T-helper 1 cell treated with Interleukin-12 subunit alpha and Interleukin-12 subunit beta and Interleukin-4 antibody, amounts not matched to agents 30 μg/mL and 1 μg/mL, for 36 hours (primary cell): ENCODE measurements around the gene SOX6.
"Not testable (repeated sequence)": the region's sequence is repeated elsewhere in the genome, so short reads cannot be mapped to it uniquely, and the experiment has no call there.

Source experiments
- H3K27ac Mint-ChIP-seq: one replicate; pipeline ENCODE4 v1.8.0; 2021; ENCODE audit warnings: mild to moderate bottlenecking, mixed read lengths
- H3K27me3 Mint-ChIP-seq: one replicate; pipeline ENCODE4 v1.8.0; 2021; ENCODE audit warnings: low read depth, mixed read lengths
- H3K36me3 Mint-ChIP-seq: one replicate; pipeline ENCODE4 v1.8.0; 2021; ENCODE audit warnings: low read depth, mixed read lengths
- H3K4me1 Mint-ChIP-seq: one replicate; pipeline ENCODE4 v1.8.0; 2021; ENCODE audit warnings: low read depth, mixed read lengths
- H3K4me3 Mint-ChIP-seq: one replicate; pipeline ENCODE4 v1.8.0; 2021; ENCODE audit warnings: mild to moderate bottlenecking, moderate library complexity, mixed read lengths
- H3K9me3 Mint-ChIP-seq: one replicate; pipeline ENCODE4 v1.8.0; 2021; ENCODE audit warnings: mixed read lengths

SOX6 gene

GRCh38 chr11:15929371-15929901 is 426.9 kb downstream of the SOX6 start:
- no peaks in the 10 kb centered on the region for H3K4me1 Mint-ChIP-seq
- H3K36me3 Mint-ChIP-seq = no peaks in the 10 kb centered on the region
- H3K4me3 Mint-ChIP-seq = no peak overlapping the region
- no peaks in the 10 kb centered on the region for H3K9me3 Mint-ChIP-seq
- peaks cover 3% of the 10 kb centered on the region for H3K27me3 Mint-ChIP-seq
- H3K27ac Mint-ChIP-seq = no peak overlapping the region

DNA sequence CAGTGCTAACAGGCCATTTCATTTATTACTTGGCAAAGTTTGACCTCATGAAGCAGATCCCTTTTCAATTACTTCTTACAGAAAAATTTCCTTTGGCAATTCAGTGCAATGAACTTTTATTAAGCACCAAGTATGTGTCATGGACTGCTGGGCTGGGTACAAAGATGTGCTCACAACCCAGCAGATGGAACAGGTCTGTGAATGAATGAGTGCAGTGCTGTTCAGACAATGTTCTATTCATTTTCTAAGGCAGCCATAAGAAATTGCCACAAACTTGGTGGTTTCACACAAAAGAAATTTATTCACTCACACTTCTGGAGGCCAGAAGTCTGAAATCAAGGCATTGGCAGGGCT is 428.5 kb downstream of the SOX6 start:
- no peak overlapping the region for H3K27ac Mint-ChIP-seq
- no peaks in the 10 kb centered on the region for H3K9me3 Mint-ChIP-seq
- H3K36me3 Mint-ChIP-seq = no peaks in the 10 kb centered on the region
- H3K27me3 Mint-ChIP-seq = no peaks in the 10 kb centered on the region
- H3K4me3 Mint-ChIP-seq = no peak overlapping the region
- H3K4me1 Mint-ChIP-seq = no peaks in the 10 kb centered on the region

DNA sequence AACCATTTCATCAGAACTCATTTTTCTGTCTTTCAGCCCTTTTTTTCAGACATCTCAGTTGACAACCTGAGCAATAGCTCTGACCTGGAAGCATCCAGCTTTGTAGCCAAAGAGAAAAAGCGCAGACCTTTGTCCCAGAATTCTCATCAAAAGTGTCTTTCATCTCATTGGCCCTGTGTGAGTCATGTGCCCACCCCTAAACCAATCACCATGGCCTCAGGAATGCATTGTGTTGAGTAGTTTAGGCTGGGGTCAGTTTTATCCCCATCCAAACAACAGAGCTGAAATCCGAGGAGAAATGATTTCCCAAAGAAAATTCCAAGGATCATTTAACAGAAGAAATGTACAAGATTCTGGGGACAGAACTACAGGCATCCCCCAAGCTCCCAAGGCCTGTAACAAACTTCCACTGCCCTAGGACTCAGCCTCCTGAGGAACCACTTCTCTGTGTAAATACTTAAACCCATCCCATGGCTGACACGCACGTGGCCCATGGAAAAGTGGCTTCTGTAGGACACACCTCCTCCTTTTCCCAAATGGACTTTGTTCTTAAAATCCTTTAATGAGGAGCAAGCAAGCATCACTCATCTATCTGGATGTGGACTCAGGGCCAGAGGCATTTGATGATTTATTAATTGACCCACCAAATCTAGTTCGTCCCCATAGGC is 429.0 kb downstream of the SOX6 start:
- H3K4me3 Mint-ChIP-seq = no peak overlapping the region
- H3K4me1 Mint-ChIP-seq = no peaks in the 10 kb centered on the region
- H3K27ac Mint-ChIP-seq = no peak overlapping the region
- no peaks in the 10 kb centered on the region for H3K36me3 Mint-ChIP-seq
- no peaks in the 10 kb centered on the region for H3K9me3 Mint-ChIP-seq
- H3K27me3 Mint-ChIP-seq = no peaks in the 10 kb centered on the region

GRCh38 chr11:15926071-15926470 is 430.3 kb downstream of the SOX6 start:
- Mint-ChIP-seq H3K27me3 (no peaks in the 10 kb centered on the region), H3K4me1 (no peaks in the 10 kb centered on the region), H3K27ac (no peak overlapping the region), H3K36me3 (no peaks in the 10 kb centered on the region), H3K4me3 (no peak overlapping the region), H3K9me3 (no peaks in the 10 kb centered on the region)

DNA sequence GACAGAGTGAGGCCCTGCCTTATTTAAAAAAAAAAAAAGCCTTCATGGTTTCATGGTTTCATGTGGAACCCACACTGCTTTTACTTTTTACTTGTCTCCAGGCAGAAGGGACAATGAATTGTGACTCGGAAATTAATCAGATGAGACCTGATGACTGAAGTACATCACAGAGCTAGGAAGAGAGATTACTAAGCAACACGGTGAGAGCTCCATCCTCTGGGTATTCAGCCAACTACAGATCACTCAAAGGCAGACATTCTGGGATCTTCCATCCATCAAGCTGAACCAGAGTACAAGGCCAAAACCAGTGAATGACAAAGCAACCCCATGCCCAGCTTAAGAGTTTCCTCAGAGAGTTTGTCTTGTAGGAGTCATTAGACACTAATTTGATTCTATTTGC is 433.2 kb downstream of the SOX6 start:
- Mint-ChIP-seq H3K4me1 (no peaks in the 10 kb centered on the region), H3K9me3 (no peaks in the 10 kb centered on the region)

DNA sequence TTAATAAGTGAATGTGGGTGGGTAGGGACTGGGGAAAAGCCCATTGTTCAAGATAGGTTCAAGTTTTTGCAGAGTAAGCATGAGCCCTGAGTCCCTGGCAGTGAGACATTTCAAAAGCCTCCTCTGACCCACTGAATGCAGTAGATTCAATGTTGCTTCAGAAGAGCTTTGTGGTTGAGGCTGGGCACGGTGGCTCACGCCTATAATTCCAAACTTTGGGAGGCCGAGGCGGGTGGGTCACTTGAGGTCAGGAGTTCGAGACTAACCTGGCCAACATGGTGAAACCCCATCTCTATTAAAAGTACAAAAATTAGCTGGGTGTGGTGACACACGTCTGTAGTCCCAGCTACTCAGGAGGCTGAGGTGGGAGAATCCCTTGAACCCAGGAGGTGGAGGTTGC is 433.6 kb downstream of the SOX6 start:
- not testable (repeated sequence) for H3K4me1 Mint-ChIP-seq, H3K27me3 Mint-ChIP-seq, H3K27ac Mint-ChIP-seq, H3K36me3 Mint-ChIP-seq, H3K9me3 Mint-ChIP-seq, H3K4me3 Mint-ChIP-seq

More for the DNA sequence above, 433.2 kb downstream of the SOX6 start:
- Mint-ChIP-seq H3K27me3 (no peaks in the 10 kb centered on the region), H3K4me3 (no peak overlapping the region), H3K36me3 (no peaks in the 10 kb centered on the region), H3K27ac (no peak overlapping the region)

- Mint-ChIP-seq H3K27ac (no peak overlapping the region), H3K4me1 (no peaks in the 10 kb centered on the region), H3K27me3 (no peaks in the 10 kb centered on the region), H3K4me3 (no peak overlapping the region), H3K36me3 (no peaks in the 10 kb centered on the region), H3K9me3 (no peaks in the 10 kb centered on the region)
These were observed 435.3 kb downstream of the SOX6 start for GRCh38 chr11:15920856-15921629.

DNA sequence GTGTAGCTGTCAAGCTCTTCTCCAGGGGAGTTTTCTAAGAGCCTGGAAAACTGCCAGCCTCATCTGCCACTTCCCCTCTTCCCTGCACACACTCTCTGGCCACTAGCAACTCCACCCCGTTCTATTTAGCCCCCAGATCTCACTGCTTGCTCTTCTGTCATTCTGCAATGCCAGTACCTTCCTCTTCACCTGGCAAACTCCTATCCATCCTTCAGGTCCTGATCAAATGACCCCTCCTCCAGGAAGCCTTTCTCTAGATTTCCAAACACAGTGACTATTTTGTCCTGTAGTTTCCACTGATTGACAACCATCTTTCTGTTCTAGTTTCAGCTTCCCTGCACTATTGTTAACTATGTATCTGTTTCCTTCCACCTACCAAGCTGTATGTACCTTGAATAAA is 437.7 kb downstream of the SOX6 start:
- H3K9me3 Mint-ChIP-seq = no peaks in the 10 kb centered on the region
- no peaks in the 10 kb centered on the region for H3K4me1 Mint-ChIP-seq
- no peak overlapping the region for H3K27ac Mint-ChIP-seq
- no peak overlapping the region for H3K4me3 Mint-ChIP-seq
- H3K36me3 Mint-ChIP-seq = no peaks in the 10 kb centered on the region
- H3K27me3 Mint-ChIP-seq = no peaks in the 10 kb centered on the region

DNA sequence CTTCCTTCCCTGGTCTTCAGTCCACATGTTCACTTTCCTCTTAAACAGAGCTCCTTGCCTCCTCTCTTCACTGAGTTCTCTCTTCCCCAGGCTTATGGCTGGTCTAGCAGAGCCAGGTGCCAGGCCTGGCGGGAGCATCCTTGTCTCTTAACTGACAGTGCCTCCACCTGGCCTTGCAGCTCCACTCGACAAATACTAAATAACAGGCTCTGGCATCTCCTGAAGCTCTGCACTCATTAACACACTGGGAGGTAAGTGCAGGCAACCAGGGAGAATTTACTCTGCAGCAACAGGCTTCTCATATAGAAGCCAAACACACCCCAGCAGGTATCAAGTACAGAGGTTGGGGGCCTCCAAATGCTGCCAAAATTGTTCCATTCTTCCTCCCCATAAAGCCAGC is 438.1 kb downstream of the SOX6 start:
- Mint-ChIP-seq H3K4me3 (no peak overlapping the region), H3K4me1 (no peaks in the 10 kb centered on the region), H3K27ac (no peak overlapping the region), H3K27me3 (no peaks in the 10 kb centered on the region), H3K36me3 (no peaks in the 10 kb centered on the region), H3K9me3 (no peaks in the 10 kb centered on the region)
